H54 (cell line): ENCODE measurements around the gene FAXC.
"Not testable (repeated sequence)": the region's sequence is repeated elsewhere in the genome, so short reads cannot be mapped to it uniquely, and the experiment has no call there.

ENCODE experiments used
- DNase-seq: peaks from one replicate; pipeline ENCODE4 v3.0.0; 2011; ENCODE audit warnings: low spot score, mixed read lengths; ENCODE audit not compliant: insufficient read length
- FAIRE-seq: peaks from 3 replicates; lab custom pipeline; 2011; peaks lifted over from hg19 to GRCh38; lab: Jason Lieb, UNC
- POLR2A ChIP-seq: IDR thresholded peaks from 2 replicates; pipeline ENCODE4 v1.6.1; 2011; ENCODE audit warnings: low read depth, mild to moderate bottlenecking, low read length

The FAXC gene

GRCh38 chr6:99353126-99353525 is 3.7 kb upstream of the FAXC start:
- FAIRE-seq (no peak), DNase-seq (no peak)
- TF ChIP-seq POLR2A: no peak

DNA sequence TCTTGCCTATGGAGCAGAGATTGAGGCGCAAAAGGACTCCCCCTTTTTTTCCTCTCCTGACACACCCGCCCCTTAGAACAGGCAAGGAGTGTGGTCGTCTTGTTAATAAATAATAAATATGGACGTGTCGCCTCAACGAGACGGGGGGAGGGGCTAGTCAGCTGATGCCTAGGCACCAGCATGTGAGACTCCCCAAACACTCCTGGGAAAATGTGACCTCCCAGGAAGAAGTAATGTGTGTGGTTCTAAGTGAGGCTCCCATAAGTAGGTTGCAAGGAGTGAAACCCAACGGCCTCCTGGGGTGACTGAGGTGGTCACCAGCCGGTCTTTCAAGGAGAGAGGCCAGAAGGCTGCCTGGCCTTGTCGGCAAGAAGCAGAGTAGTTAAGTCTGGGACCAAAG is 1.1 kb upstream of the FAXC start:
- DNase-seq (no peak), FAIRE-seq (no peak)
- no peak for TF ChIP-seq POLR2A

GRCh38 chr6:99348288-99349170 is 945 bp downstream of the FAXC start:
- FAIRE-seq (no peak), DNase-seq (no peak)
- no peak for TF ChIP-seq POLR2A

GRCh38 chr6:99347804-99348203 is 1.7 kb downstream of the FAXC start:
- FAIRE-seq (no peak), DNase-seq (no peak)
- no peak for TF ChIP-seq POLR2A

DNA sequence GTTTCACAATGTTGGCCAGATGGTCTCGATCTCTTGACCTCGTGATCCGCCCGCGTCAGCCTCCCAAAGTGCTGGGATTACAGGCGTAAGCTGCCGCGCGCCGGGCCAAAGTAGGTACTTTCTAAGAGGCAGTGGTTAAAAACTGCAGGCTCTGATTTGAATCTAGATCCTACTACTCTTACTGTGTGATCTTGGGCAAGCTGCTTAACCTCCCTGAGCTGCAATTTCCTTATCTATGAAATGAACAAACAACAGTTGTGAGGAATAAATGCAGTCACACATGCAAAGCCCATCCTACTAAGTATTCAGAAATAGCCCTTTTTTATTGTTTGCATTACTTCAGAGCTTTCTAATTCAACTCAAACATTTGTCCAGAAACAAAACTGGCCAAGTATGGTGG is 2.9 kb downstream of the FAXC start:
- no peak for DNase-seq
- FAIRE-seq: no peak
- no peak for TF ChIP-seq POLR2A

GRCh38 chr6:99345164-99345563 is 4.3 kb downstream of the FAXC start:
- FAIRE-seq: no peak
- TF ChIP-seq POLR2A: no peak
- DNase-seq: no peak

DNA sequence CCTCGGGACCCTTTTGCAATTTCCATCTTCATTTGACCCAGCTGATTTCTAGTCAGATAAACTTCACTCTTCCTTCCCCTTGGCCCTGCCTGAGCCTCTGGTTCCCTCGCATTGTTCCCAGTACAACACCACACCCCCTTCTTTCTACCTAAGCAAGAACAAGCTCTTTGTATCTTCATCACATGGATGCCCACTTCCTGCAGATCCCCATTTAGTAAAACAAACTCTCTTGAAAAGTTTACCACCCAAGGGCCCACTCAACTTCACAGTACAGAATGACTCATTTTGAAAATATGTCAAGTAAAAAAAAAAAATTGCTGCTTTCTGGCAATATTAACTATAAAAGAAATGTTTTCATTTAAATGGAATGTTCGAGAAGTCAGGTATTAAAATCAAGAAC is 5.2 kb downstream of the FAXC start:
- DNase-seq: no peak
- FAIRE-seq: no peak
- no peak for TF ChIP-seq POLR2A

GRCh38 chr6:99341862-99342455 is 7.5 kb downstream of the FAXC start:
- DNase-seq (no peak), FAIRE-seq (no peak)
- no peak for TF ChIP-seq POLR2A

GRCh38 chr6:99338188-99338587 is 11.3 kb downstream of the FAXC start:
- FAIRE-seq: no peak
- no peak for TF ChIP-seq POLR2A
- DNase-seq: no peak

DNA sequence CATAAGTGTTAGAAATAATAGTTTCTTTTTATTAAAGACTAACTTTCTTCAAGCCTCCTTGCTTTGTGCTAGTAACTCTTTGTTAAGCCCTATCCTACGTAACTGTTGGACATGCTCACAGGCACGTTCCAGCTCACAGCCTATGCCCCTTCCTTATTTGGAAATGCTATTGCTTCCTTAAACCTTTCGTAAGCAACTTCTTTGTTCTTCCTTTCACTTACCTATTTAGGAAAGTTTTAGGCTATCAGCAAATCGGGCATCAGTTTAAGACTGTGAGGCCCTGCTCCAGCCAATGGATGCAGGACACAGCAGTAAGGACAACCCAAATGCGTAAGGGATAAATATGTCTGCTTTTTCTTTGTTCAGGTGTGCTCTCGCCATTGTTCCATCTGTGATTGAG is 14.2 kb downstream of the FAXC start:
- not testable (repeated sequence) for FAIRE-seq, DNase-seq

GRCh38 chr6:99334526-99335127 is 14.8 kb downstream of the FAXC start:
- no peak for DNase-seq
- FAIRE-seq: no peak
- TF ChIP-seq POLR2A: no peak

DNA sequence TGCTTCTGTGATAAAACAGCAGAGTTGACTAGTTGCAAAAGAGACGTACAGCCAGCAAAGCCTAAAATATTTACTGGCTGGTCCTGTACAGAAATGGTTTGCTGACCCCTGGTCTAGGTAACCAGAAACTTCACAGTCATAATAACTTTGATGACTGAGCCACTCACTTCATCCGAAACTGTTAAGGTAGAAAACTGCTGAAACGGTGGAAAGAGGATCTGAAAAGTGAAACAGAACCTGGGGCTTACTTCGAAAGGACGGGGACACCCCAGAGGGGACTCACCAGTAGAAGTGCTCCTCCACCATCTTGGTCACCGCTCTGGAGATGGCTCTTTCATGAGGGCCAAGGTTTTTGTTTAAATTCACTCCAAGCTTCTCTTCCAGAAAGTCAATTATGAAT is 16.4 kb downstream of the FAXC start:
- FAIRE-seq: no peak
- no peak for DNase-seq
- TF ChIP-seq POLR2A: no peak

DNA sequence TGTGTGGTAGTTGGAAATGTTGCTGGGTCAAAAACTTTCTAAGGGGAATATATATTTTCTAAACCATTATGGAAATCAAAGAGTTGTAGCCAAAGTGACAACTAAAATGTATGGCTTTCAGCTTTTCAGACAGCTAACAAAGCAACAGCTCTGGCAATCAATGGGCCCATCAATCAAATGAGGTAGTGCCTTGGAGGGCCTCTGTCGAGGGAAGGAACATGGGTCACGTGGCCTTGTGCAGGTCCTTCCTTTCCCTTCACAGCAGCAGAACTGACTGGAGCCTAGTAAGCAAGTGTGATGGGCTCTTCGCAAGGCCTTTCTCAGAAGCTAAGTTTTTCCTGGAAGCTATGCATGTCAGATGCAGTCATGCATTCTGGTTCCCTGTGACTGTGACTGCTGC is 17.9 kb downstream of the FAXC start:
- FAIRE-seq (no peak), DNase-seq (no peak)
- TF ChIP-seq POLR2A: no peak

- FAIRE-seq (no peak), DNase-seq (peak; percentile 29)
- TF ChIP-seq POLR2A: no peak
These were observed 19.3 kb downstream of the FAXC start for GRCh38 chr6:99330159-99330558.
